OCI-LY7 (cell line): ENCODE measurements around the gene ZNF528.

Experiments used
- EZH2phosphoT487 ChIP-seq: fragments of 200-600 bp; sonication (generic); IDR thresholded peaks from 2 replicates; pipeline ENCODE4 v1.6.1; 2018; ENCODE audit warnings: low read depth, borderline replicate concordance, mild to moderate bottlenecking, mixed run types, antibody characterized with exemption, low read length, moderate library complexity, mixed read lengths
- TF ChIP-seq, protein P1 (sequence below): fragments of 200-600 bp; sonication (generic); conservative IDR thresholded peaks from 2 replicates; pipeline ENCODE4 v1.5.1; 2014; ENCODE audit warnings: mild to moderate bottlenecking, antibody characterized with exemption, low read length, moderate library complexity, mixed read lengths

DNA sequence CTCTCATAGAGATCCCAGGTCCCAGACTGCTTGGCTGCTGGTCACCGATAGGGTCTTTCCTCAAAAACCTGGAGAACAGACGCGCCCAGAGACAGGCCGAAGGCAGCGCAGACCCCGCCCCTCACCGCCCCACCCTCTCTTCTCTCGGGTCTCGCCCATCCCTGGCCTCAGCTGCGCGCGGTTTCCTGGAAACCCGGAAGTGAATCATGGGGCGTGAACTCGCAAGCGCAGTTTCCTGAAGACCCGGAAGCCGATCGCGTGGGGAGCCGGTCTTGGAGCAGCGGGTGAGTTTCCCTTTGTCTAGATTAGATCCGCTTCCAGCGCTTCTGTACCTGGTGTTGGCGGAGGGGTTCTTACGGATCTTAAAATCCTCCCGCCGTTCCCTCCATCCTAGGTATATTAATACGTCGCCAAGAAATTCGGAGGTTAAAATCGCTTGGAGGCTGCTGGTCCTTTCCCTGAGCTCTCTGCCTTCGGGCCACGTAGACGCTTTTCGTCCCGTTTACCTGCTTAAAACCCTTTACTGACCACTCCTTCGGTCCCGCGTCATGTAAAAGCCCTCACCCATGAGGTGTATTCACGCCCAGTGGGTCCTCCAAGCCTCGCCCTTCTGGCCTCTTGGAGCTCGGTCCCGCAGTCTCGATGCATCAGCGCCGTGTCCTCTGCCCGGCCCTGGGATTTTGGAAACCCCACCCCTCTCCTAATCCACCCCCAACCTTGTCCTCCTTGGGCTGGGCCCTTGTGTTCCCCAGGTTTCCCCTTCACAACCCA is 55.9 kb downstream of the ZNF528 start, which contains the start of gene ZNF578:
- TF ChIP-seq, protein P1, sequence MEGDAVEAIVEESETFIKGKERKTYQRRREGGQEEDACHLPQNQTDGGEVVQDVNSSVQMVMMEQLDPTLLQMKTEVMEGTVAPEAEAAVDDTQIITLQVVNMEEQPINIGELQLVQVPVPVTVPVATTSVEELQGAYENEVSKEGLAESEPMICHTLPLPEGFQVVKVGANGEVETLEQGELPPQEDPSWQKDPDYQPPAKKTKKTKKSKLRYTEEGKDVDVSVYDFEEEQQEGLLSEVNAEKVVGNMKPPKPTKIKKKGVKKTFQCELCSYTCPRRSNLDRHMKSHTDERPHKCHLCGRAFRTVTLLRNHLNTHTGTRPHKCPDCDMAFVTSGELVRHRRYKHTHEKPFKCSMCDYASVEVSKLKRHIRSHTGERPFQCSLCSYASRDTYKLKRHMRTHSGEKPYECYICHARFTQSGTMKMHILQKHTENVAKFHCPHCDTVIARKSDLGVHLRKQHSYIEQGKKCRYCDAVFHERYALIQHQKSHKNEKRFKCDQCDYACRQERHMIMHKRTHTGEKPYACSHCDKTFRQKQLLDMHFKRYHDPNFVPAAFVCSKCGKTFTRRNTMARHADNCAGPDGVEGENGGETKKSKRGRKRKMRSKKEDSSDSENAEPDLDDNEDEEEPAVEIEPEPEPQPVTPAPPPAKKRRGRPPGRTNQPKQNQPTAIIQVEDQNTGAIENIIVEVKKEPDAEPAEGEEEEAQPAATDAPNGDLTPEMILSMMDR: no peak
- TF ChIP-seq EZH2phosphoT487: no peak
